H1 (cell line): Measurements from ENCODE around the gene APOL6. TPM values are rescaled to one million over a fixed set of nuclear protein-coding genes. Genes with fewer than 3 reads are reported as not detected.

Experiments used
- CTCF ChIA-PET: fragments of 300-600 bp; sonication (Branson Sonifier 250); formaldehyde crosslinking; loops from one replicate; lab custom pipeline; 2021; ENCODE audit not compliant: partially characterized antibody; lab: Charles Lee
- POLR2A ChIA-PET: fragments of 300-600 bp; sonication (Branson Sonifier 250); formaldehyde crosslinking; loops from one replicate; lab custom pipeline; 2021; ENCODE audit warnings: inconsistent platforms; ENCODE audit not compliant: partially characterized antibody; lab: Charles Lee
- DNase-seq, 2 experiments: peaks; one replicate each; pipeline versions ENCODE4 v3.0.0 to v3.0.0-alpha.2; 2010 to 2022; ENCODE audit warnings: low spot score in 2 of 2, low read depth in 1 of 2, mixed read lengths in 1 of 2
- FAIRE-seq: peaks from 2 replicates; lab custom pipeline; 2011; peaks lifted over from hg19 to GRCh38; lab: Jason Lieb, UNC
- H2AFZ ChIP-seq: 2 replicates; pipeline ENCODE4 v1.8.1; 2012; ENCODE audit warnings: low read length, inconsistent platforms
- H2AK5ac ChIP-seq: 2 replicates; pipeline ENCODE4 v1.6.1; 2013; ENCODE audit warnings: low read depth, low read length
- H2BK120ac ChIP-seq: replicated peaks from 2 replicates; pipeline ENCODE3; 2013; ENCODE audit warnings: low read depth, low read length, inconsistent platforms
- H2BK12ac ChIP-seq: 2 replicates; pipeline ENCODE4 v1.6.1; 2013; ENCODE audit warnings: low read depth, low read length
- H2BK15ac ChIP-seq: 2 replicates; pipeline ENCODE4 v1.6.1; 2013; ENCODE audit warnings: low read length
- H2BK20ac ChIP-seq: 2 replicates; pipeline ENCODE4 v1.6.1; 2013; ENCODE audit warnings: low read length
- H2BK5ac ChIP-seq: 2 replicates; pipeline ENCODE4 v1.6.1; 2013; ENCODE audit warnings: low read depth, low read length
- H3K14ac ChIP-seq: 2 replicates; pipeline ENCODE4 v1.6.1; 2013; ENCODE audit warnings: inconsistent platforms; ENCODE audit not compliant: insufficient read length
- H3K18ac ChIP-seq: 2 replicates; pipeline ENCODE4 v1.6.1; 2013; ENCODE audit warnings: low read length; ENCODE audit errors: extremely low read depth
- H3K23ac ChIP-seq: 2 replicates; pipeline ENCODE4 v1.6.1; 2013; ENCODE audit warnings: inconsistent platforms; ENCODE audit not compliant: insufficient read length
- H3K23me2 ChIP-seq: 2 replicates; pipeline ENCODE4 v1.6.1; 2013; ENCODE audit warnings: low read depth, low read length
- H3K27ac ChIP-seq: 2 replicates; pipeline ENCODE4 v1.6.1; 2011; ENCODE audit warnings: low read depth, low read length, inconsistent platforms
- H3K27me3 ChIP-seq, 4 experiments: replicated peaks in 1 of 4; 1 replicate in 1 of 4; 2 replicates in 3 of 4; pipeline versions ENCODE4 v1.6.1 to v1.8.1; 2011 to 2013; ENCODE audit warnings: low read length in 3 of 4, mild to moderate bottlenecking in 3 of 4, inconsistent platforms in 2 of 4, mixed read lengths in 2 of 4, moderate library complexity in 1 of 4; ENCODE audit not compliant: control insufficient read depth in 3 of 4, insufficient read depth in 3 of 4; ENCODE audit errors: extremely low read depth in 1 of 4
- H3K36me3 ChIP-seq, 4 experiments: 2 replicates each; pipeline versions ENCODE4 v1.6.1 to v1.8.1; 2011 to 2013; ENCODE audit warnings: mild to moderate bottlenecking in 4 of 4, low read length in 3 of 4, moderate library complexity in 2 of 4, control low read depth in 1 of 4, inconsistent platforms in 1 of 4; ENCODE audit not compliant: insufficient read depth in 4 of 4, control insufficient read depth in 2 of 4
- H3K4ac ChIP-seq: replicated peaks from 2 replicates; pipeline ENCODE3; 2013; ENCODE audit warnings: low read length, low read depth, mixed read lengths, inconsistent platforms; ENCODE audit not compliant: insufficient read length
- H3K4me1 ChIP-seq, 4 experiments: replicated peaks in 1 of 4; 1 replicate in 1 of 4; 2 replicates in 3 of 4; pipeline versions ENCODE4 v1.6.1 to v1.8.1; 2011 to 2013; ENCODE audit warnings: low read length in 3 of 4, inconsistent platforms in 2 of 4, mixed read lengths in 1 of 4; ENCODE audit not compliant: insufficient read depth in 4 of 4, control insufficient read depth in 3 of 4
- H3K4me2 ChIP-seq, 2 experiments: 2 replicates each; pipeline versions ENCODE4 v1.6.1 to v1.8.1; 2011 to 2013; ENCODE audit warnings: low read depth in 2 of 2, low read length in 2 of 2, control low read depth in 1 of 2, inconsistent platforms in 1 of 2, mild to moderate bottlenecking in 1 of 2; ENCODE audit not compliant: insufficient read depth in 1 of 2
- H3K4me3 ChIP-seq, 4 experiments: fragments of 200-600, 300-600 bp in 1 of 4; sonication (generic), shearing (Covaris generic), sonication (Bioruptor Twin) in 1 of 4; 2 replicates each; pipeline versions ENCODE4 v1.5.1 to v1.8.1; 2011 to 2016; ENCODE audit warnings: low read length in 4 of 4, low read depth in 3 of 4, control low read depth in 2 of 4, inconsistent platforms in 2 of 4, mild to moderate bottlenecking in 2 of 4, mixed read lengths in 1 of 4, moderate library complexity in 1 of 4; ENCODE audit not compliant: insufficient read depth in 2 of 4; ENCODE audit errors: extremely low read depth in 1 of 4
- H3K56ac ChIP-seq: replicated peaks from 2 replicates; pipeline ENCODE3; 2013; ENCODE audit warnings: low read depth, mild to moderate bottlenecking, mixed read lengths, low read length, inconsistent platforms; ENCODE audit not compliant: insufficient read length
- H3K79me1 ChIP-seq: 2 replicates; pipeline ENCODE4 v1.6.1; 2013; ENCODE audit warnings: low read depth, low read length, control low read depth
- H3K79me2 ChIP-seq, 2 experiments: 2 replicates each; pipeline versions ENCODE4 v1.6.1 to v1.8.1; 2012 to 2013; ENCODE audit warnings: low read length in 2 of 2, mild to moderate bottlenecking in 2 of 2, inconsistent platforms in 1 of 2; ENCODE audit not compliant: insufficient read depth in 2 of 2, control insufficient read depth in 1 of 2
- H3K9ac ChIP-seq, 4 experiments: replicated peaks in 1 of 4; 1 replicate in 1 of 4; 2 replicates in 3 of 4; pipeline versions ENCODE4 v1.6.1 to v1.8.1; 2011 to 2013; ENCODE audit warnings: low read depth in 3 of 4, low read length in 3 of 4, control low read depth in 2 of 4, mild to moderate bottlenecking in 2 of 4, moderate library complexity in 2 of 4, inconsistent platforms in 1 of 4; ENCODE audit errors: extremely low read depth in 1 of 4
- H3K9me3 ChIP-seq, 2 experiments: 2 replicates each; pipeline versions ENCODE4 v1.6.1 to v1.8.1; 2012 to 2013; ENCODE audit warnings: mild to moderate bottlenecking in 2 of 2, moderate library complexity in 2 of 2, control low read depth in 1 of 2, inconsistent platforms in 1 of 2, low read depth in 1 of 2, low read length in 1 of 2, mixed read lengths in 1 of 2; ENCODE audit not compliant: insufficient read depth in 2 of 2
- H4K20me1 ChIP-seq, 2 experiments: replicated peaks in 1 of 2; 2 replicates each; pipeline versions ENCODE3 to v1.8.1; 2011 to 2013; ENCODE audit warnings: inconsistent platforms in 2 of 2, low read length in 2 of 2, mild to moderate bottlenecking in 1 of 2; ENCODE audit not compliant: insufficient read depth in 2 of 2, control insufficient read depth in 1 of 2
- H4K5ac ChIP-seq: 2 replicates; pipeline ENCODE4 v1.6.1; 2013; ENCODE audit warnings: low read length, low read depth, mixed read lengths, inconsistent platforms; ENCODE audit not compliant: insufficient read length
- H4K8ac ChIP-seq: 2 replicates; pipeline ENCODE4 v1.8.0; 2013; ENCODE audit warnings: mild to moderate bottlenecking, moderate library complexity, low read length, inconsistent platforms; ENCODE audit not compliant: insufficient read depth; ENCODE audit errors: extremely low read depth
- H4K91ac ChIP-seq: replicated peaks from 2 replicates; pipeline ENCODE3; 2013; ENCODE audit warnings: low read length, mixed read lengths, inconsistent platforms; ENCODE audit not compliant: insufficient read length
- ASH2L ChIP-seq: fragments of 200-600, 300-600 bp; sonication (generic); IDR thresholded peaks from one replicate; pipeline ENCODE4 v1.7.1; 2017; ENCODE audit warnings: low read length
- CTBP2 ChIP-seq: IDR thresholded peaks from 2 replicates; pipeline ENCODE4 v1.7.0; 2011; ENCODE audit warnings: borderline replicate concordance, mild to moderate bottlenecking, moderate library complexity, mixed read lengths, low read length; ENCODE audit not compliant: insufficient read depth, insufficient read length
- EZH2 ChIP-seq: fragments of 200-600 bp; sonication (generic); IDR thresholded peaks from 2 replicates; pipeline ENCODE4 v1.7.1; 2012; ENCODE audit warnings: low read depth, mild to moderate bottlenecking, moderate library complexity, low read length, inconsistent platforms; ENCODE audit not compliant: severe bottlenecking
- GABPA ChIP-seq: IDR thresholded peaks from 2 replicates; pipeline ENCODE4 v1.6.1; 2011; ENCODE audit warnings: mild to moderate bottlenecking, low read length, moderate library complexity, borderline replicate concordance; ENCODE audit not compliant: insufficient read depth
- GTF2F1 ChIP-seq: IDR thresholded peaks from 2 replicates; pipeline ENCODE4 v1.6.1; 2012; ENCODE audit warnings: low read depth, low read length, improper control_type of control experiment, borderline replicate concordance
- HDAC6 ChIP-seq: IDR thresholded peaks from one replicate; pipeline ENCODE4 v1.7.1; 2012; ENCODE audit warnings: low read depth, mild to moderate bottlenecking, inconsistent platforms, low read length, moderate library complexity
- JUND ChIP-seq: IDR thresholded peaks from 2 replicates; pipeline ENCODE4 v1.6.1; 2011; ENCODE audit warnings: mild to moderate bottlenecking, improper control_type of control experiment, low read length
- POLR2AphosphoS5 ChIP-seq: IDR thresholded peaks from 2 replicates; pipeline ENCODE4 v1.6.1; 2011; ENCODE audit warnings: low read depth, low read length
- RNF2 ChIP-seq: fragments of 200-900, 300-1000 bp; sonication (generic); IDR thresholded peaks from 2 replicates; pipeline ENCODE4 v1.7.1; 2016; ENCODE audit warnings: borderline replicate concordance, low read depth, mild to moderate bottlenecking, antibody characterized with exemption, low read length; ENCODE audit not compliant: poor library complexity, severe bottlenecking; ENCODE audit errors: missing control alignments
- SP4 ChIP-seq: IDR thresholded peaks from 2 replicates; pipeline ENCODE4 v1.6.1; 2012; ENCODE audit warnings: low read length, inconsistent platforms
- TAF1 ChIP-seq: IDR thresholded peaks from 2 replicates; pipeline ENCODE4 v1.6.1; 2011; ENCODE audit warnings: mild to moderate bottlenecking, low read depth, low read length
- ZNF274 ChIP-seq: IDR thresholded peaks from 2 replicates; pipeline ENCODE4 v1.7.0; 2012; ENCODE audit warnings: low read length, borderline replicate concordance; ENCODE audit errors: extremely low read depth
- WGBS, 2 experiments: shearing (Covaris generic) in 1 of 2; methylation state at CpG; one replicate each; pipeline versions ENCODE4 v1.1.6 to v1.1.7; 2013 to 2015; ENCODE audit warnings: low lambda C conversion rate in 2 of 2, mixed read lengths in 2 of 2, inconsistent platforms in 1 of 2, low coverage in 1 of 2, missing lambda C conversion rate in 1 of 2; ENCODE audit not compliant: insufficient replicate concordance in 2 of 2, insufficient coverage in 1 of 2, insufficient read length in 1 of 2; ENCODE audit errors: extremely low coverage in 1 of 2, missing lambda C conversion rate in 1 of 2; 5-methylcytosine and 5-hydroxymethylcytosine counted together
- polyA plus RNA-seq, 7 experiments: library from polyadenylated mRNA; depleted of rRNA in 3 of 7; stranded (reverse) in 5 of 7; unstranded in 2 of 7; fragments of >200 nt in 5 of 7; fragments of 200-250 nt in 2 of 7; gene quantifications; 1 replicate in 5 of 7; 2 replicates in 1 of 7; 4 replicates in 1 of 7; pipeline versions ENCODE4 v1.2.1 to v1.2.3, GENCODE V29; 2011 to 2013; ENCODE audit warnings: missing spikeins in 2 of 7, mixed read lengths in 2 of 7
- total RNA-seq: library from RNA; stranded (reverse); fragmentation: NEBNext Ultra II Directional; extraction: Animal tissue kit (Norgen Biotek cat#: 25700); gene quantifications from 2 replicates; pipeline ENCODE4 v1.2.1, GENCODE V29; 2021

Gene APOL6
- total and polyA plus RNA-seq, 2 of the 8 experiments (the other 6 are each of a cell fraction or from before 2014, with no cell fraction given), result 0.06 to 0.13 TPM

DNA sequence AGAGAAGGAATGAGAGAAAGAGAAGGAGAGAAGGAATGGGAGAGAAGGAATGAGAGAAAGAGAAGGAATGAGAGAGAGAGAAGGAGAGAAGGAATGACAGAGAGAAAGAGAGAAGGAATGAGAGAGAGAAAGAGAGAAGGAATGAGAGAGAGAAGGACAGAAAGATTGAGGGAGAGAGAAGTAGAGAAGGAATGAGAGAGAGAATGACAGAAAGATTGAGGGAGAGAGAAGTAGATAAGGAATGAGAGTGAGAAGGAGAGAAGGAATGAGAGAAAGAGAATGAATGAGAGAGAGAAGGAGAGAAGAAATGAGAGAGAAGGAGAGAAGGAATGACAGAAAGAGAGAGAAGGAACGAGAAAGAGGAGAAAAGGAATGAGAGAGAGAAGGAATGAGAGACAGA lies 35.3 kb downstream of the APOL6 start:
- Histone ChIP-seq H3K4me1 (no peaks in the 10 kb centered on the region), H2BK12ac (no peak overlapping the region), H2BK120ac (no peak overlapping the region), H3K18ac (no peak overlapping the region), H3K4me3 (no peak overlapping the region), H3K36me3 (no peaks in the 10 kb centered on the region), H4K5ac (no peak overlapping the region), H3K23me2 (peaks cover 2% of the 10 kb centered on the region; the same call in 1 of the 2 replicates), H3K23ac (no peak overlapping the region), H3K9ac (no peak overlapping the region), H4K8ac (no peak overlapping the region), H3K4ac (no peak overlapping the region), H4K91ac (no peak overlapping the region), H3K14ac (no peak overlapping the region), H2BK20ac (no peak overlapping the region), H4K20me1 (no peaks in the 10 kb centered on the region), H2AK5ac (no peak overlapping the region), H3K27ac (no peak overlapping the region), H3K56ac (no peak overlapping the region)
- no peak for DNase-seq
- POLR2A ChIA-PET, result interaction anchor here (0.7 to 1.4 kb wide), 2 partner anchors 20 to 35 kb away, joined by 3 to 4 read pairs; partner anchors contain the start of gene APOL6
- no peak for FAIRE-seq
- TF ChIP-seq RNF2 (no peak), GTF2F1 (no peak), POLR2AphosphoS5 (no peak), ZNF274 (no peak), TAF1 (no peak), EZH2 (no peak), JUND (no peak), SP4 (no peak), CTBP2 (no peak), ASH2L (no peak), GABPA (no peak), HDAC6 (no peak)
- TF ChIP-seq, all 59 proteins: peak for 0
- no peak overlapping the region for H2BK15ac ChIP-seq
- CTCF ChIA-PET, result interaction anchor here (0.6 to 3.6 kb wide), 14 partner anchors 8 to 499 kb away, joined by 3 to 25 read pairs (median 4); partner anchors contain the start of gene APOL5
- H3K4me2 ChIP-seq, result no peak overlapping the region
- no peaks in the 10 kb centered on the region for H3K27me3 ChIP-seq
- H2BK5ac ChIP-seq, result no peak overlapping the region
- no peaks in the 10 kb centered on the region for H3K79me2 ChIP-seq
- no peaks in the 10 kb centered on the region for H3K79me1 ChIP-seq
- WGBS, 2 experiments, result 93 to 100% methylated on average over 1 of the region's 1 CpG
- H3K9me3 ChIP-seq, result no peaks in the 10 kb centered on the region
- H2AFZ ChIP-seq, result no peak overlapping the region
